ENCODE results near the gene BCOR. TPM values are rescaled to one million over a fixed set of nuclear protein-coding genes. Genes with fewer than 3 reads are reported as not detected.

BCOR gene
- total and polyA plus RNA-seq, 11 donors, result 6.7 to 40.1 (median 17.9) TPM

DNA sequence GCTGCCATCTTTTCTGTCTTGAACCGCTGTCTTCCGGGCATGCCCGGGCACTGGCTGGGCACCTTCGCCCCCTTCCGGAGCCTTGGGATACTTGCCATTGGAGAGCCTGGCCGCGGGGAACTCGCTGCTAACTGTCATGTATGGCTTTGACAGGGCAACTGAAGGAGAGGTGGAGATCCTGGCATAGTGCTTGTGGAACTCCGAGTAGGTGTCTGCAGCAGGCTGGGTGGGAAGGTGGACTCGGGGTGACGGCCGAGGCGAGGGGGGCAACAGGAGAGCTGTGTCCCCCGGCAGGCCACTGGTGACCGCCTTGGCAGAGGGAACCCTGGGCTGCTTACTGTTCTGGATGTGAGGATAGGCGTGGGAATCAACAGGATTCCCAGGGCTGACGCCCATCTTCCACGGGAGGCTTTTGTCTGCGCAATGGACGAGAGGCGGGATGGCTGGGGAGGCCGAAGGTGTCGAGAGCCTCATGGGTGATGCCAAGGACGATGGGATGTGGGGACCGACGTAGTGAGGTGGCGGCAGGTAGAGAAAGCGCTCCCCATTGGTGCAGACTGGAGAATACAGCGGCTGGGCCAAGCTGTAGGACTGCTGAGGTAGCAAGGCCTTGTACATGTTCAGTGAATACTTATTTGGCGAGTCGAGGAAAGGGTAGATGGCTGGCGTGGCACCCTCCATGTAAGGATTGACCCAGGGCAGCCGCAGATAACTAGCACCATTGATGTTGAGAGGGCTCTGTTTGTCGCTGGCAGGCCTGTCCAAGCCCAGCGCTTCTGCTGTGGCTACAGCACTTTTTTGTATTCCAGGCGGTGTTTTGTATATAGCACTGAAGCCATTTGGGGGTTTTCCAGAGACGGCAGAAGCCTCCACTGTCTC lies 23.4 kb downstream of the BCOR start:
- DNase-seq (no peak), ATAC-seq (no peak)
- Histone ChIP-seq H3K27ac (no peak overlapping the region), H3K9me3 (no peaks in the 10 kb centered on the region), H3K36me3 (peaks cover 0 to 62% (median 48%) of the 10 kb centered on the region in 9 donors), H3K27me3 (peaks cover 0 to 6% (median 0%) of the 10 kb centered on the region in 9 donors), H3K4me3 (no peak overlapping the region), H3K4me1 (peaks cover 0 to 12% (median 2%) of the 10 kb centered on the region in 12 donors)
- no peak for TF ChIP-seq POLR2A (IDR thresholded peaks at IDR 0.05)
- TF ChIP-seq CTCF (IDR thresholded peaks at IDR 0.05), result no peak
- 90 to 96% (median 95%) methylated on average over 35 to 37 of the region's 37 CpGs for WGBS, 4 donors
- intact Hi-C loops (cut with DNase I), result no loop called here

- ATAC-seq (no peak), DNase-seq (no peak)
- WGBS, 4 donors, result 83 to 86% (median 85%) methylated on average over 21 to 26 of the region's 26 CpGs
- peaks cover 0 to 12% (median 3%) of the 10 kb centered on the region in 12 donors for H3K4me1 ChIP-seq
- peaks cover 0 to 2% (median 0%) of the 10 kb centered on the region in 9 donors for H3K27me3 ChIP-seq
- H3K36me3 ChIP-seq, result peaks cover 0 to 68% (median 54%) of the 10 kb centered on the region in 9 donors
- no peak overlapping the region for H3K27ac ChIP-seq
- intact Hi-C loops (cut with DNase I), result no loop called here
- TF ChIP-seq CTCF (IDR thresholded peaks at IDR 0.05) (no peak), POLR2A (IDR thresholded peaks at IDR 0.05) (no peak)
- H3K4me3 ChIP-seq, result no peak overlapping the region
- no peaks in the 10 kb centered on the region for H3K9me3 ChIP-seq
These were observed 24.2 kb downstream of the BCOR start for GRCh38 chrX:40073439-40074054.

- no peaks in the 10 kb centered on the region for H3K9me3 ChIP-seq
- H3K36me3 ChIP-seq, result peaks cover 0 to 68% (median 51%) of the 10 kb centered on the region in 9 donors
- 91 to 96% (median 93%) methylated on average over 9 of the region's 9 CpGs for WGBS, 4 donors
- intact Hi-C loops (cut with DNase I), result no loop called here
- DNase-seq (no peak), ATAC-seq (no peak)
- H3K4me1 ChIP-seq, result peaks cover 0 to 9% (median 2%) of the 10 kb centered on the region in 12 donors
- no peak overlapping the region for H3K27ac ChIP-seq
- TF ChIP-seq CTCF (IDR thresholded peaks at IDR 0.05) (no peak), POLR2A (IDR thresholded peaks at IDR 0.05) (no peak)
- no peak overlapping the region for H3K4me3 ChIP-seq
- no peaks in the 10 kb centered on the region for H3K27me3 ChIP-seq
These were observed 25.5 kb downstream of the BCOR start for GRCh38 chrX:40072246-40072645.

- intact Hi-C loops (cut with DNase I), result no loop called here
- TF ChIP-seq CTCF (IDR thresholded peaks at IDR 0.05), result no peak
- TF ChIP-seq POLR2A (IDR thresholded peaks at IDR 0.05), result no peak
- Histone ChIP-seq H3K4me1 (peaks cover 0 to 8% (median 0%) of the 10 kb centered on the region in 12 donors), H3K36me3 (peaks cover 0 to 65% (median 37%) of the 10 kb centered on the region in 9 donors), H3K27ac (no peak overlapping the region), H3K9me3 (no peaks in the 10 kb centered on the region), H3K27me3 (peaks cover 0 to 5% (median 0%) of the 10 kb centered on the region in 9 donors), H3K4me3 (no peak overlapping the region)
- no peak for DNase-seq
- no peak for ATAC-seq
- WGBS, 4 donors, result 83 to 96% (median 90%) methylated on average over 4 of the region's 4 CpGs
These were observed 29.7 kb downstream of the BCOR start for GRCh38 chrX:40068048-40068447.

All from heart left ventricle (tissue), 16 donors.